Measurements from ENCODE around the gene NAALADL2. TPM values are rescaled to one million over a fixed set of nuclear protein-coding genes. Genes with fewer than 3 reads are reported as not detected.

NAALADL2 gene
- total and polyA plus RNA-seq, 4 donors = 0.28 to 4.6 (median 3.1) TPM

- Histone ChIP-seq H3K9me3 (ENCODE audit: control insufficient read depth in 4 of 4, low read length in 3 of 4) (no peaks in the 10 kb centered on the region), H3K27me3 (ENCODE audit: control insufficient read depth in 4 of 4, insufficient read depth in 4 of 4, low read length in 3 of 4) (no peaks in the 10 kb centered on the region), H3K36me3 (ENCODE audit: control insufficient read depth in 4 of 4, insufficient read depth in 3 of 4, low read depth in 1 of 4, low read length in 3 of 4) (no peaks in the 10 kb centered on the region), H3K27ac (ENCODE audit: low read depth in 1 of 2, low read length in 2 of 2) (no peak overlapping the region), H3K4me3 (ENCODE audit: low read depth in 1 of 3, low read length in 3 of 3) (no peak overlapping the region), H3K4me1 (ENCODE audit: control insufficient read depth in 4 of 4, insufficient read depth in 4 of 4, low read length in 3 of 4) (no peaks in the 10 kb centered on the region), H3K9ac (ENCODE audit: low read depth in 1 of 2, low read length in 2 of 2) (no peak overlapping the region)
- no peak for DNase-seq (ENCODE audit: low spot score)
- 74% methylated on average over 2 of the region's 2 CpGs for WGBS
- TF ChIP-seq RAD21 (IDR thresholded peaks at IDR 0.05) (peak in 1 of 2 donors; percentile 9), NR2F2 (IDR thresholded peaks at IDR 0.05) (no peak), TAF1 (conservative IDR thresholded peaks at IDR 0.05) (no peak), HNF4A (conservative IDR thresholded peaks at IDR 0.05) (no peak), FOXA1 (IDR thresholded peaks at IDR 0.05) (no peak), RXRA (IDR thresholded peaks at IDR 0.05) (no peak)
- TF ChIP-seq, protein P1, sequence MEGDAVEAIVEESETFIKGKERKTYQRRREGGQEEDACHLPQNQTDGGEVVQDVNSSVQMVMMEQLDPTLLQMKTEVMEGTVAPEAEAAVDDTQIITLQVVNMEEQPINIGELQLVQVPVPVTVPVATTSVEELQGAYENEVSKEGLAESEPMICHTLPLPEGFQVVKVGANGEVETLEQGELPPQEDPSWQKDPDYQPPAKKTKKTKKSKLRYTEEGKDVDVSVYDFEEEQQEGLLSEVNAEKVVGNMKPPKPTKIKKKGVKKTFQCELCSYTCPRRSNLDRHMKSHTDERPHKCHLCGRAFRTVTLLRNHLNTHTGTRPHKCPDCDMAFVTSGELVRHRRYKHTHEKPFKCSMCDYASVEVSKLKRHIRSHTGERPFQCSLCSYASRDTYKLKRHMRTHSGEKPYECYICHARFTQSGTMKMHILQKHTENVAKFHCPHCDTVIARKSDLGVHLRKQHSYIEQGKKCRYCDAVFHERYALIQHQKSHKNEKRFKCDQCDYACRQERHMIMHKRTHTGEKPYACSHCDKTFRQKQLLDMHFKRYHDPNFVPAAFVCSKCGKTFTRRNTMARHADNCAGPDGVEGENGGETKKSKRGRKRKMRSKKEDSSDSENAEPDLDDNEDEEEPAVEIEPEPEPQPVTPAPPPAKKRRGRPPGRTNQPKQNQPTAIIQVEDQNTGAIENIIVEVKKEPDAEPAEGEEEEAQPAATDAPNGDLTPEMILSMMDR (IDR thresholded peaks at IDR 0.05; ENCODE audit: low read depth, low read length, missing input control) = no peak
These were observed 90.4 kb downstream of the NAALADL2 start for GRCh38 chr3:174949523-174949922.

GRCh38 chr3:174951034-174951433, 91.9 kb downstream of the NAALADL2 start:
- TF ChIP-seq EGR1 (IDR thresholded peaks at IDR 0.05; ENCODE audit: low read depth in 2 of 2) = no peak
- TF ChIP-seq MAX (IDR thresholded peaks at IDR 0.05) = no peak
- no peak for TF ChIP-seq ATF3 (IDR thresholded peaks at IDR 0.05)
- no peak for TF ChIP-seq TAF1 (conservative IDR thresholded peaks at IDR 0.05)
- TF ChIP-seq YY1 (IDR thresholded peaks at IDR 0.05) = no peak
- TF ChIP-seq SP1 (IDR thresholded peaks at IDR 0.05) = no peak
- Histone ChIP-seq H3K27me3 (ENCODE audit: control insufficient read depth in 4 of 4, insufficient read depth in 4 of 4, low read length in 3 of 4) (no peaks in the 10 kb centered on the region), H3K4me1 (ENCODE audit: control insufficient read depth in 4 of 4, insufficient read depth in 4 of 4, low read length in 3 of 4) (no peaks in the 10 kb centered on the region), H3K4me3 (ENCODE audit: low read depth in 1 of 3, low read length in 3 of 3) (no peak overlapping the region), H3K9ac (ENCODE audit: low read depth in 1 of 2, low read length in 2 of 2) (no peak overlapping the region), H3K9me3 (ENCODE audit: control insufficient read depth in 4 of 4, low read length in 3 of 4) (no peaks in the 10 kb centered on the region), H3K27ac (ENCODE audit: low read depth in 1 of 2, low read length in 2 of 2) (no peak overlapping the region), H3K36me3 (ENCODE audit: control insufficient read depth in 4 of 4, insufficient read depth in 3 of 4, low read depth in 1 of 4, low read length in 3 of 4) (no peaks in the 10 kb centered on the region)
- WGBS = 93% methylated on average over 3 of the region's 3 CpGs
- DNase-seq (ENCODE audit: low spot score) = no peak

- Histone ChIP-seq H3K4me1 (ENCODE audit: control insufficient read depth in 4 of 4, insufficient read depth in 4 of 4, low read length in 3 of 4) (no peaks in the 10 kb centered on the region), H3K27me3 (ENCODE audit: control insufficient read depth in 4 of 4, insufficient read depth in 4 of 4, low read length in 3 of 4) (no peaks in the 10 kb centered on the region), H3K36me3 (ENCODE audit: control insufficient read depth in 4 of 4, insufficient read depth in 3 of 4, low read depth in 1 of 4, low read length in 3 of 4) (no peaks in the 10 kb centered on the region), H3K27ac (ENCODE audit: low read depth in 1 of 2, low read length in 2 of 2) (no peak overlapping the region), H3K9me3 (ENCODE audit: control insufficient read depth in 4 of 4, low read length in 3 of 4) (no peaks in the 10 kb centered on the region), H3K4me3 (ENCODE audit: low read depth in 1 of 3, low read length in 3 of 3) (no peak overlapping the region), H3K9ac (ENCODE audit: low read depth in 1 of 2, low read length in 2 of 2) (no peak overlapping the region)
- DNase-seq (ENCODE audit: low spot score) = no peak
- WGBS = 94% methylated on average over 2 of the region's 2 CpGs
- TF ChIP-seq TAF1 (conservative IDR thresholded peaks at IDR 0.05) (no peak), RXRA (IDR thresholded peaks at IDR 0.05) (no peak), HNF4G (IDR thresholded peaks at IDR 0.05) (no peak), RAD21 (IDR thresholded peaks at IDR 0.05) (no peak), SP1 (IDR thresholded peaks at IDR 0.05) (no peak), YY1 (IDR thresholded peaks at IDR 0.05) (no peak), NR2F2 (IDR thresholded peaks at IDR 0.05) (no peak), HNF4A (conservative IDR thresholded peaks at IDR 0.05) (no peak), FOXA1 (IDR thresholded peaks at IDR 0.05) (no peak), MAX (IDR thresholded peaks at IDR 0.05) (no peak), JUND (IDR thresholded peaks at IDR 0.05) (no peak), EGR1 (IDR thresholded peaks at IDR 0.05; ENCODE audit: low read depth in 2 of 2) (no peak)
- TF ChIP-seq, protein P2, sequence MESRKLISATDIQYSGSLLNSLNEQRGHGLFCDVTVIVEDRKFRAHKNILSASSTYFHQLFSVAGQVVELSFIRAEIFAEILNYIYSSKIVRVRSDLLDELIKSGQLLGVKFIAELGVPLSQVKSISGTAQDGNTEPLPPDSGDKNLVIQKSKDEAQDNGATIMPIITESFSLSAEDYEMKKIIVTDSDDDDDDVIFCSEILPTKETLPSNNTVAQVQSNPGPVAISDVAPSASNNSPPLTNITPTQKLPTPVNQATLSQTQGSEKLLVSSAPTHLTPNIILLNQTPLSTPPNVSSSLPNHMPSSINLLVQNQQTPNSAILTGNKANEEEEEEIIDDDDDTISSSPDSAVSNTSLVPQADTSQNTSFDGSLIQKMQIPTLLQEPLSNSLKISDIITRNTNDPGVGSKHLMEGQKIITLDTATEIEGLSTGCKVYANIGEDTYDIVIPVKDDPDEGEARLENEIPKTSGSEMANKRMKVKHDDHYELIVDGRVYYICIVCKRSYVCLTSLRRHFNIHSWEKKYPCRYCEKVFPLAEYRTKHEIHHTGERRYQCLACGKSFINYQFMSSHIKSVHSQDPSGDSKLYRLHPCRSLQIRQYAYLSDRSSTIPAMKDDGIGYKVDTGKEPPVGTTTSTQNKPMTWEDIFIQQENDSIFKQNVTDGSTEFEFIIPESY (IDR thresholded peaks at IDR 0.05) = no peak
- TF ChIP-seq, protein P1 (IDR thresholded peaks at IDR 0.05; ENCODE audit: low read depth, low read length, missing input control) = no peak
- TF ChIP-seq, protein P3, sequence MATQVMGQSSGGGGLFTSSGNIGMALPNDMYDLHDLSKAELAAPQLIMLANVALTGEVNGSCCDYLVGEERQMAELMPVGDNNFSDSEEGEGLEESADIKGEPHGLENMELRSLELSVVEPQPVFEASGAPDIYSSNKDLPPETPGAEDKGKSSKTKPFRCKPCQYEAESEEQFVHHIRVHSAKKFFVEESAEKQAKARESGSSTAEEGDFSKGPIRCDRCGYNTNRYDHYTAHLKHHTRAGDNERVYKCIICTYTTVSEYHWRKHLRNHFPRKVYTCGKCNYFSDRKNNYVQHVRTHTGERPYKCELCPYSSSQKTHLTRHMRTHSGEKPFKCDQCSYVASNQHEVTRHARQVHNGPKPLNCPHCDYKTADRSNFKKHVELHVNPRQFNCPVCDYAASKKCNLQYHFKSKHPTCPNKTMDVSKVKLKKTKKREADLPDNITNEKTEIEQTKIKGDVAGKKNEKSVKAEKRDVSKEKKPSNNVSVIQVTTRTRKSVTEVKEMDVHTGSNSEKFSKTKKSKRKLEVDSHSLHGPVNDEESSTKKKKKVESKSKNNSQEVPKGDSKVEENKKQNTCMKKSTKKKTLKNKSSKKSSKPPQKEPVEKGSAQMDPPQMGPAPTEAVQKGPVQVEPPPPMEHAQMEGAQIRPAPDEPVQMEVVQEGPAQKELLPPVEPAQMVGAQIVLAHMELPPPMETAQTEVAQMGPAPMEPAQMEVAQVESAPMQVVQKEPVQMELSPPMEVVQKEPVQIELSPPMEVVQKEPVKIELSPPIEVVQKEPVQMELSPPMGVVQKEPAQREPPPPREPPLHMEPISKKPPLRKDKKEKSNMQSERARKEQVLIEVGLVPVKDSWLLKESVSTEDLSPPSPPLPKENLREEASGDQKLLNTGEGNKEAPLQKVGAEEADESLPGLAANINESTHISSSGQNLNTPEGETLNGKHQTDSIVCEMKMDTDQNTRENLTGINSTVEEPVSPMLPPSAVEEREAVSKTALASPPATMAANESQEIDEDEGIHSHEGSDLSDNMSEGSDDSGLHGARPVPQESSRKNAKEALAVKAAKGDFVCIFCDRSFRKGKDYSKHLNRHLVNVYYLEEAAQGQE (IDR thresholded peaks at IDR 0.05) = no peak
These were observed 92.4 kb downstream of the NAALADL2 start for GRCh38 chr3:174951498-174952005.

All from liver (tissue), 9 donors.